ENCODE results near the gene SLC47A2. TPM values are rescaled to one million over a fixed set of nuclear protein-coding genes. Genes with fewer than 3 reads are reported as not detected.

Gene SLC47A2
- total and polyA plus RNA-seq, 9 of the 15 experiments (the other 6 are each of a cell fraction or from before 2014, with no cell fraction given): not detected

GRCh38 chr17:19763416-19763815 is 47.0 kb upstream of the SLC47A2 start:
- Histone ChIP-seq H3K9ac (ENCODE audit: insufficient read depth in 1 of 2, low read depth in 2 of 2, low read length in 2 of 2) (no peak overlapping the region), H3K4me3 (no peak overlapping the region), H4K20me1 (replicated peaks; ENCODE audit: control insufficient read depth, insufficient read depth, low read length) (no peaks in the 10 kb centered on the region), H3K4me1 (replicated peaks in 1 of 2; ENCODE audit: control insufficient read depth in 2 of 2, insufficient read depth in 2 of 2, low read length in 2 of 2) (no peaks in the 10 kb centered on the region), H3K9me1 (ENCODE audit: control insufficient read depth, insufficient read depth, low read length) (no peaks in the 10 kb centered on the region), H3K36me3 (ENCODE audit: control insufficient read depth, insufficient read depth, low read length) (no peaks in the 10 kb centered on the region), H3K4me2 (ENCODE audit: insufficient read depth, low read length) (no peak overlapping the region), H3K9me3 (replicated peaks; ENCODE audit: control insufficient read depth, insufficient read depth, low read depth, low read length) (no peaks in the 10 kb centered on the region), H2AFZ (ENCODE audit: low read depth, low read length) (no peak overlapping the region), H3K27ac (ENCODE audit: extremely low read depth, low read depth, low read length) (no peak overlapping the region), H3K79me2 (ENCODE audit: control insufficient read depth, insufficient read depth, low read length) (no peaks in the 10 kb centered on the region), H3K27me3 (ENCODE audit: control insufficient read depth in 2 of 2, insufficient read depth in 2 of 2, low read length in 2 of 2) (peaks cover 0 to 7% of the 10 kb centered on the region in 2 experiments; a peak in 1 of 5 replicates)
- DNase-seq (ENCODE audit: extremely low read depth in 1 of 4, low spot score in 3 of 4): no peak
- no peak for ATAC-seq
- no peak for FAIRE-seq
- intact Hi-C loops (cut with micrococcal nuclease): no loop called here
- WGBS (ENCODE audit: insufficient coverage, low coverage, missing lambda C conversion rate): 0% methylated on average over 1 of the region's 2 CpGs
- TF ChIP-seq PHTF2 (CRISPR knock-in tag; IDR thresholded peaks at IDR 0.05): no peak
- no peak for TF ChIP-seq SETDB1 (IDR thresholded peaks at IDR 0.05; ENCODE audit: low read length)
- TF ChIP-seq CBFA2T3 (IDR thresholded peaks at IDR 0.05): no peak
- TF ChIP-seq ZNF384 (IDR thresholded peaks at IDR 0.05; ENCODE audit: low read depth, low read length): no peak
- TF ChIP-seq ZNF77 (CRISPR knock-in tag; IDR thresholded peaks at IDR 0.05): no peak
- no peak for TF ChIP-seq ZNF699 (CRISPR knock-in tag; IDR thresholded peaks at IDR 0.05; ENCODE audit: insufficient replicate concordance)
- ChIA-PET POLR2A (no interaction called here), CTCF (ENCODE audit: low intra/inter-chr PET ratio) (no interaction called here)
- no TSS peak for BruUV-seq (replicated peaks)
- in situ Hi-C loops (cut with MboI): loop anchor here (5.0 to 10.0 kb wide), 2 partner anchors 251 to 399 kb away; partner anchors contain the start of gene B9D1

- H3K4me1 ChIP-seq (replicated peaks in 1 of 2; ENCODE audit: control insufficient read depth in 2 of 2, insufficient read depth in 2 of 2, low read length in 2 of 2): no peaks in the 10 kb centered on the region
- in situ Hi-C loops (cut with MboI): loop anchor here (5.0 to 10.0 kb wide), 2 partner anchors 250 to 398 kb away; partner anchors contain the start of gene B9D1
- H3K9me3 ChIP-seq (replicated peaks; ENCODE audit: control insufficient read depth, insufficient read depth, low read depth, low read length): no peaks in the 10 kb centered on the region
- no peak overlapping the region for H3K9ac ChIP-seq (ENCODE audit: insufficient read depth in 1 of 2, low read depth in 2 of 2, low read length in 2 of 2)
- H3K79me2 ChIP-seq (ENCODE audit: control insufficient read depth, insufficient read depth, low read length): no peaks in the 10 kb centered on the region
- intact Hi-C loops (cut with micrococcal nuclease): no loop called here
- no peaks in the 10 kb centered on the region for H4K20me1 ChIP-seq (replicated peaks; ENCODE audit: control insufficient read depth, insufficient read depth, low read length)
- H3K36me3 ChIP-seq (ENCODE audit: control insufficient read depth, insufficient read depth, low read length): no peaks in the 10 kb centered on the region
- peaks cover 0 to 12% of the 10 kb centered on the region in 2 experiments; a peak in 1 of 5 replicates for H3K27me3 ChIP-seq (ENCODE audit: control insufficient read depth in 2 of 2, insufficient read depth in 2 of 2, low read length in 2 of 2)
- ATAC-seq (no peak), FAIRE-seq (no peak), DNase-seq (ENCODE audit: extremely low read depth in 1 of 4, low spot score in 3 of 4) (no peak)
- H3K9me1 ChIP-seq (ENCODE audit: control insufficient read depth, insufficient read depth, low read length): no peaks in the 10 kb centered on the region
- no peak overlapping the region for H2AFZ ChIP-seq (ENCODE audit: low read depth, low read length)
- 1% methylated on average over 12 of the region's 15 CpGs for WGBS (ENCODE audit: insufficient coverage, low coverage, missing lambda C conversion rate)
- BruUV-seq (replicated peaks): no TSS peak
- no peak overlapping the region for H3K4me3 ChIP-seq
- H3K27ac ChIP-seq (ENCODE audit: extremely low read depth, low read depth, low read length): no peak overlapping the region
- no peak overlapping the region for H3K4me2 ChIP-seq (ENCODE audit: insufficient read depth, low read length)
- POLR2A ChIA-PET: no interaction called here
- CTCF ChIA-PET (ENCODE audit: low intra/inter-chr PET ratio): no interaction called here
- no peak for TF ChIP-seq CSDE1 (IDR thresholded peaks at IDR 0.05)
- TF ChIP-seq TCF7 (IDR thresholded peaks at IDR 0.05; ENCODE audit: borderline replicate concordance): no peak
- no peak for TF ChIP-seq ZNF311 (CRISPR knock-in tag; IDR thresholded peaks at IDR 0.05)
- TF ChIP-seq IRF1 (CRISPR knock-in tag; IDR thresholded peaks at IDR 0.05; ENCODE audit: borderline replicate concordance): no peak
- TF ChIP-seq RBM39 (optimal IDR thresholded peaks at IDR 0.05; ENCODE audit: low read depth, low read length): no peak
- no peak for TF ChIP-seq HMGN3 (IDR thresholded peaks at IDR 0.05; ENCODE audit: borderline replicate concordance, extremely low read depth, insufficient read length, low read depth, low read length)
- TF ChIP-seq NFXL1 (CRISPR knock-in tag; IDR thresholded peaks at IDR 0.05): no peak
- TF ChIP-seq DNMT1 (IDR thresholded peaks at IDR 0.05): no peak
- TF ChIP-seq SIX5 (IDR thresholded peaks at IDR 0.05; ENCODE audit: borderline replicate concordance in 1 of 2, insufficient read depth in 1 of 2, low read depth in 1 of 2, low read length in 2 of 2): no peak
- no peak for TF ChIP-seq CHD2 (IDR thresholded peaks at IDR 0.05; ENCODE audit: low read depth, low read length)
- TF ChIP-seq MXI1 (IDR thresholded peaks at IDR 0.05; ENCODE audit: low read depth, low read length): no peak
- TF ChIP-seq NFRKB (IDR thresholded peaks at IDR 0.05; ENCODE audit: low read depth): no peak
These were observed 46.2 kb upstream of the SLC47A2 start for GRCh38 chr17:19762515-19762961.
